ENCODE measurements around the gene RIC8B. TPM values are rescaled to one million over a fixed set of nuclear protein-coding genes. Genes with fewer than 3 reads are reported as not detected.

Gene RIC8B
- total RNA-seq, 1 donor: 5.6 TPM

DNA sequence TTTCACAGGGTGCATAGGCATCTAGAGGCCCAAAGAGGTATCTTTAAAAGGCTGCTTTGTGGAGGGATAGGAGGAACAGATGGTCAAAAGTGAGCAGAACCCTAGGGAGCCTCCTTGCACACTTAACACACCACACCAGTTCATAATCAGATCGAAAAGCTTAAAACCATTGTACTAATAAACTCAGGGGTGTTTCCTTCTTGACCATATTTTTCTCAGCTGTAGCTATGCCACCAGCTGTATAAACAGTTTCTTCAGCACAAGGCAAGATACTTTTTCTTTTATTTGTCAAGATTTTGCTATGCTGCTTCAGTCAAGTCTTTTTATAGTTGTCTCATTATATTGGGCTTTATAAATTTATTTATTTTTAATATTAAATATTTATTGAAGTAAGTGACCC is 88.7 kb downstream of the RIC8B start:
- Histone ChIP-seq H3K9me3 (ENCODE audit: low read depth, low read length) (no peaks in the 10 kb centered on the region), H3K4me3 (ENCODE audit: low read length) (no peak overlapping the region), H3K27me3 (ENCODE audit: insufficient read depth, low read length) (no peaks in the 10 kb centered on the region), H3K4me1 (ENCODE audit: insufficient read depth, low read length) (no peaks in the 10 kb centered on the region)

DNA sequence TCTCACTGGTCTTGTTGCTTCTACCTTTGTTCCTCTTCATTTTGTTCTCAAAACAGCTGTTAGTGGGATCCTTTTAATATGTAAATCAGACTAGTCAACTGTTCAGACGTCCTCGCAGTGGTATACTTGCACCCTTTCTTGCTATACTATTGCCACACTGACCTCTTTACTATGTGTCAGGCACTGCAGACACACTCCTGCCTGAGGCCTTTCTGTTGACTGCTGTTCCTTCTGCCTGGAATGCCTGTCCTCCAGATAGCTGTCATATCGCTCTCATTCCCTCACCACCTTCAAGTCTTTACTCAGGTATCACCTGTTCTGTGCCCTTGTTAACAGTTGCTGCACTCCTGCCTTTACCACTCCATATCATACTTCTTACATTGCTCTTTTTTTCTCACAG is 91.2 kb downstream of the RIC8B start:
- Histone ChIP-seq H3K4me3 (ENCODE audit: low read length) (no peak overlapping the region), H3K4me1 (ENCODE audit: insufficient read depth, low read length) (no peaks in the 10 kb centered on the region), H3K27me3 (ENCODE audit: insufficient read depth, low read length) (no peaks in the 10 kb centered on the region), H3K9me3 (ENCODE audit: low read depth, low read length) (no peaks in the 10 kb centered on the region)

DNA sequence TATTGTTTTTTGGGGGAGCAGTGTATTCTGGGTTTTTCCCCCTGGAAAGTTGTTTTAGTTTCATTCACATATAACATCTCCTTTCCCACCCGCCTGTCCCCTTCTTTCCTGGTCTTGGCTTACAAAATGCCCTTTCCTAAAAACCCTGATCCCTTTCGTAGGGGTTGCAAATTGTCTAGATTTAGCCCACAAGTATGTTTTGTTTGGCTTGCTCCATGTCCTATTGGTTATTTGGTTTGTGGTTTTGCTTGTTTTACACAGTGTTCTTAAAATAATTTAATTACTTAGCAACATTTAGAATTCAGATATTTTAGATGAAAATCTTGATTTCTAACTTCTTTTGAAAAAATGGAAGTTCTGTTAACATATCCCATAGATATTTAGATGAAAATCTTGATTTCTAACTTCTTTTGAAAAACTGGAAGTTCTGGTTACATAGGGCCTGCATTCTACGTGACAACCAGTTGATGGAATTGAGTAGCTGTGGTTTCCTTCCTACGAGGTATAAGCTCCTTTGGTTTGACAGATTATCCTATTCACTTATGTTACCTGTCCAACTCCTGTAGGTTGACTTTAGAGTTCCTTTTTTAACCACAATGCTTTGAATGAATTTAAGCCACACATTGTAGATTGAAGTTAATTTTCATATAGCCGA is 92.1 kb downstream of the RIC8B start:
- no peak overlapping the region for H3K4me3 ChIP-seq (ENCODE audit: low read length)
- H3K4me1 ChIP-seq (ENCODE audit: insufficient read depth, low read length): no peaks in the 10 kb centered on the region
- no peaks in the 10 kb centered on the region for H3K27me3 ChIP-seq (ENCODE audit: insufficient read depth, low read length)

DNA sequence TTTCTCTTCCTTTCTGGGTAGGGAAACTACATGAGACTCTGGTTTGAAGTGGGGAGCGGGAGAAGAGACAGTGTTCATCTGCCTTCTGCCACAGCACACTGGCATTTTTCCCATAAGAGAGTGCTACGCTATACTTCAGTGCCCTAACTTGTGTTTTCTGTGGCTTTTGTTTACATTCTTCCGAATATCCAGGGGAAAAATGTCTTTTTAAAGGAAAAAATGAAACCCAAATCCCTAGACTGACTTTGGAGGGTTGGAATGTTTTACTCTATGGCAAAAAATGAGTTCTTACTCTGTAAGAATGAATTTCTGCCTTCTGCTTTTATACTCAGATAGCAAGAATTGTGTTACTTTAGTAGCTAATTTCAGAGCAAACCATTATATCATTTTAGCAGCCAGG is 93.2 kb downstream of the RIC8B start:
- no peaks in the 10 kb centered on the region for H3K27me3 ChIP-seq (ENCODE audit: insufficient read depth, low read length)

More for the DNA sequence above, 92.1 kb downstream of the RIC8B start:
- no peaks in the 10 kb centered on the region for H3K9me3 ChIP-seq (ENCODE audit: low read depth, low read length)

DNA sequence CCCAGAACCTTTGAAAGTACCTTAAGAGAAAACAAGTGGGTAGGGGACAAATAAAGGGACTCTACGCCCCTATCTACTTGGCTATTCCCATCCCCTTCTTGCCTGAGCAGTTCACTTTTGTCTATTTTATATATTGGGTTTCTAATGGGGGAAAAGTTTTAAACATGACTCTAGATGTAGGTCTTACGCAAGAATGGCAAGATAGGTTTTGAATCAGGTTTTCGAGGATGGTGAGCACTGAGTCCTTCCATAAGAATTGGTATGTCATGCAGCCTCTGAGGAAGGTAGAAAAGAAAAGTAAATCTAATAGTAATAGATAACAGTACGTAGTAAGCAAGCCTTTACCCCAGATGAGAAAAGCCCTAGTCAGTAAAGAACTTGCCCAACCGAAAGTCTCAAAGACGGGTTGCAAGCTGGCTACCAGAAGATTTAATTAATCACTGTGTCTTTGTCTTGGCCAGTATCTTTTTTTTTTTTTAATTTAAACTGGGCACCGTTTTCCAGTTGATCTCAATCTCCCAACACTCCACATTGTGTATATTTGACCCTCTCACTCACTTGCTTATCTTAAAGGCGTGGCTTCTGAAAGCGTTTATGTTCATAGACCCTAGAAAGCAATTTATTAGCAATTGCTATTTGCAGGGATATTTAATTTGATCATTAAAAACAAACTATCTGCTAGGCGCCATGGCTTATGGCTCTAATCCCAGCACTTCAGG is 94.7 kb downstream of the RIC8B start:
- Histone ChIP-seq H3K27me3 (ENCODE audit: insufficient read depth, low read length) (no peaks in the 10 kb centered on the region), H3K4me3 (ENCODE audit: low read length) (no peak overlapping the region), H3K9me3 (ENCODE audit: low read depth, low read length) (no peaks in the 10 kb centered on the region), H3K4me1 (ENCODE audit: insufficient read depth, low read length) (no peaks in the 10 kb centered on the region)

More for the DNA sequence above, 93.2 kb downstream of the RIC8B start:
- no peak overlapping the region for H3K4me3 ChIP-seq (ENCODE audit: low read length)
- no peaks in the 10 kb centered on the region for H3K9me3 ChIP-seq (ENCODE audit: low read depth, low read length)
- no peaks in the 10 kb centered on the region for H3K4me1 ChIP-seq (ENCODE audit: insufficient read depth, low read length)

DNA sequence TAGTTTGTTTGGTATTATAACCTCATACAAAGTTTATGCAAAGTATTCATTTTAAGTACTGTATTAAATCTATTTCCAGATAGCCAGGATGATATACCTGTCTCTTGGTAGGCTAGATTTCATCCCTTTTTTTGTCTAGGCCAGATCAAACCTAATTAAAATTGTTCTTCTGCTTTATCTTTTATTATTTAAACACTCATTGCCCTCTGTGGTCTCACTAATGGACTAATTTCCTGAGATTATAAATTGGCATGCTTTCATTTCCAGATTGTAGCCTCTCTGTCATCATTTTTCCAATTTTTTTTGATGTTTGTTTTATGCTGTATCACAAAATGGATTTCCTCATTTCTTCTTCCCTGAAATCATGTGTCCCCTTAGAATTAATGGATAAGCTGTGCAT is 95.6 kb downstream of the RIC8B start:
- Histone ChIP-seq H3K4me3 (ENCODE audit: low read length) (no peak overlapping the region), H3K9me3 (ENCODE audit: low read depth, low read length) (no peaks in the 10 kb centered on the region), H3K27me3 (ENCODE audit: insufficient read depth, low read length) (no peaks in the 10 kb centered on the region), H3K4me1 (ENCODE audit: insufficient read depth, low read length) (no peaks in the 10 kb centered on the region)

DNA sequence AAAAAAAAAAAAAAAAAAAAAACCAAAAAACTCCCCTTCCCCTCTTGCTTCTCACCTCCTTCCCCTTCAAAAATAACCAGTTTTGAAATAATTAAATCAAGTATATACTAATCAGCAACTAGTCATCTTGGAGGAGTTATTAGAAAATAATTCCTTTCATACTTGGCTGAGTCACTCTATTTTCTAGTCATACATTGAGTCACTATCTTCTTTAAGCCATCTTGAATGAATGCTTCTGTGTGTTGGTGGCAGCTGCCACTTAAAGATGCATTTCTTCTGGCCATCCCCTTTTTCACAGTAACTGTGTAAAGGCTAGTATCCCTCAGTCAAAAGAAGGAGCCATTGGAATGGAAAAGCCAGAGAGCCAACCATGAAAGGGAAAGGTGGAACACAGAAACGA is 97.0 kb downstream of the RIC8B start:
- Histone ChIP-seq H3K27me3 (ENCODE audit: insufficient read depth, low read length) (no peaks in the 10 kb centered on the region), H3K4me3 (ENCODE audit: low read length) (no peak overlapping the region), H3K4me1 (ENCODE audit: insufficient read depth, low read length) (no peaks in the 10 kb centered on the region), H3K9me3 (ENCODE audit: low read depth, low read length) (no peaks in the 10 kb centered on the region)

DNA sequence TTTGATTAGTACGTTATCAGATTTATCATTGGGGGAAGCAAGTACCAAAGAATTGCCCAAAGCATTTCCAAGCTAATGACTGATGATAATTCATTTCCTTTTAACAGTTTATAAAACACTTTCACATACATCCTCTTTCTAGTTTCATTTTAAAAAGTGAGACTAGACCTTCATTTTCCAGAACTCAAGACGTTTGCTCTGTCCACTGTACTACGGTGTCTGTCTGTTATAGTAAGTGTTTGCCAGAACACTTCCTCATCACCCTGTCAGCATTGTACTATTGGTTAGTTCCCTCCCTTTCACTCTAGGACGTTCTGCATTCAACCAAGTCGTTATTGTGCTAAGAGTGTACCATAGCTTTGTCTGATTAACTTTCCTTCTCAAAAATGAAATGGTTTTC is 99.5 kb downstream of the RIC8B start:
- Histone ChIP-seq H3K9me3 (ENCODE audit: low read depth, low read length) (no peaks in the 10 kb centered on the region), H3K4me1 (ENCODE audit: insufficient read depth, low read length) (no peaks in the 10 kb centered on the region), H3K4me3 (ENCODE audit: low read length) (no peak overlapping the region), H3K27me3 (ENCODE audit: insufficient read depth, low read length) (no peaks in the 10 kb centered on the region)

DNA sequence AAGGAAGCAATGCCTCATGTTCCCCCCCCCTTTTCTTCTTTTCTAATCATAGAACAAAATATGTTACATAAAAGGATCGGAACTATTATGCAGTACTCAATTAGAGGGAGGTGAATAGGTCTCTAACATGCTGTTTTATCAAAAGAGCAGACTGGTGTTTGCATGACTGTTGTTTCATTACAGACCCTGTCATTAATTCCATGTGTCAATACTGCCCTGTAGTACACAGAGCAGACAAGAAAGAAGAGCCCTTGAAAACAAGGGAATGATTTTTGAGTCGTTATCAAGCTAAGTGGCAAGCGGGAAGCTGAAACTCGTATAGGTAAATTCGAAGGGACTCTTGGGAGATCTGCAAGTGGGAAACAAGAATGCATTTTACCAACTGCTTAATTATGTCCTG is 104.3 kb downstream of the RIC8B start:
- no peaks in the 10 kb centered on the region for H3K9me3 ChIP-seq (ENCODE audit: low read depth, low read length)
- H3K27me3 ChIP-seq (ENCODE audit: insufficient read depth, low read length): peaks cover 19% of the 10 kb centered on the region
- no peaks in the 10 kb centered on the region for H3K4me1 ChIP-seq (ENCODE audit: insufficient read depth, low read length)
- no peak overlapping the region for H3K4me3 ChIP-seq (ENCODE audit: low read length)

DNA sequence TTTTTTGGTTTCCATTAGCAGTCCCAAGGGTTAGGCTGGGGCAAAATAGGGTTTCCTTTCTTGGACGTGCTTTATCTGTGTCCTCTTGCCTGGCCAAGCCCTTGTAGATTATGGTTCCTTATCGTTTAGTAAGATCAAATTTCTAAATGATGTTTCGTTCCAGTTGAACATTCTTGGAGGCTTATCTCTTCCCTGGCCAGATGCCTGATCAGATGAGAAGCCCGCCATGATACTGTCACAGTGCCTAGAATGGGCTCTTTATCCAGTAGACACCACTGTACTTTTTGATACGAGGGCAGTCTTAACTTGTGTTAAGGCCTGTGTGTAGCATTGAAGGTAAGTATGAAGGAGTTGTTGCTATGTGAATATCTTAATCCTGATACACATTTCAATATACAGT is 105.1 kb downstream of the RIC8B start:
- Histone ChIP-seq H3K27me3 (ENCODE audit: insufficient read depth, low read length) (peaks cover 25% of the 10 kb centered on the region), H3K4me3 (ENCODE audit: low read length) (no peak overlapping the region), H3K4me1 (ENCODE audit: insufficient read depth, low read length) (no peaks in the 10 kb centered on the region), H3K9me3 (ENCODE audit: low read depth, low read length) (no peaks in the 10 kb centered on the region)

DNA sequence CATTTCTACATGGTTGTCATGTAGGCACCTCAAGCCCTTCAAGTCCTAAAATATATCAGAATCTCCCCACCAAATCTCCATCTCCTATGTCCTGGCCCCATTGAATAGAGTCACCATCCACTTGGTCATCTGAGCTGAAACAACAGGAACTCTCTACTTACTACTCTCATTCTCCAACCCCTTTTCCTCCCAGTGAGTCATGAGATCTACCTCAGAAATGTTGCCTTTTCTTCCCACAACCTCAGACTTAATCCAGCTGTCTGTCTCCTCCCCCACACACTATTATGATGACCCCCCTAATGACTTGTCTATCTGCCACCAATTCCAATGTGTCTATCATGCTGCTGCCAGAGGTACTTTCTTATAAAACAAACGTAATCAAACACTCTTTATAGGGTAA is 108.9 kb downstream of the RIC8B start:
- H3K4me3 ChIP-seq (ENCODE audit: low read length): no peak overlapping the region
- no peaks in the 10 kb centered on the region for H3K4me1 ChIP-seq (ENCODE audit: insufficient read depth, low read length)
- H3K9me3 ChIP-seq (ENCODE audit: low read depth, low read length): no peaks in the 10 kb centered on the region
- peaks cover 35% of the 10 kb centered on the region for H3K27me3 ChIP-seq (ENCODE audit: insufficient read depth, low read length)

DNA sequence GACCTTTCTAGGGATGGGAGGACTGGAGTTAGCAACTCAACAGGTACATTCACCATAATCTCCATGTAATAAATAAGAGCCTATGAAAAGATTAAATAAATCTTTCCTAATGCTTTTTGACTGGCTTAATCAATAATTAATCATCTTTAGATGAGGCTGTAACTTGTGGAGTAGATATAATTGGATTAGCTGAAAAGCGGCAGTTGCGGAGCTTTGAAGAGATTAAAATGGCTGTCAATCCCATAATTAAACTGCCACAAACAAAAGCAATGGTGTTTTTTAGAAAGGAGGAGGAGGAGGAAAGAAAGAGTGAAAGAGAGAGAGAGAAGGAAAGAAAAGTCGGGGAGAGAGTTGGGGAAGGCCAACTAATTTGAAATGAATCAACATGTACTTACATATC is 110.5 kb downstream of the RIC8B start:
- H3K27me3 ChIP-seq (ENCODE audit: insufficient read depth, low read length): peaks cover 47% of the 10 kb centered on the region
- no peak overlapping the region for H3K4me3 ChIP-seq (ENCODE audit: low read length)
- H3K9me3 ChIP-seq (ENCODE audit: low read depth, low read length): no peaks in the 10 kb centered on the region
- no peaks in the 10 kb centered on the region for H3K4me1 ChIP-seq (ENCODE audit: insufficient read depth, low read length)

DNA sequence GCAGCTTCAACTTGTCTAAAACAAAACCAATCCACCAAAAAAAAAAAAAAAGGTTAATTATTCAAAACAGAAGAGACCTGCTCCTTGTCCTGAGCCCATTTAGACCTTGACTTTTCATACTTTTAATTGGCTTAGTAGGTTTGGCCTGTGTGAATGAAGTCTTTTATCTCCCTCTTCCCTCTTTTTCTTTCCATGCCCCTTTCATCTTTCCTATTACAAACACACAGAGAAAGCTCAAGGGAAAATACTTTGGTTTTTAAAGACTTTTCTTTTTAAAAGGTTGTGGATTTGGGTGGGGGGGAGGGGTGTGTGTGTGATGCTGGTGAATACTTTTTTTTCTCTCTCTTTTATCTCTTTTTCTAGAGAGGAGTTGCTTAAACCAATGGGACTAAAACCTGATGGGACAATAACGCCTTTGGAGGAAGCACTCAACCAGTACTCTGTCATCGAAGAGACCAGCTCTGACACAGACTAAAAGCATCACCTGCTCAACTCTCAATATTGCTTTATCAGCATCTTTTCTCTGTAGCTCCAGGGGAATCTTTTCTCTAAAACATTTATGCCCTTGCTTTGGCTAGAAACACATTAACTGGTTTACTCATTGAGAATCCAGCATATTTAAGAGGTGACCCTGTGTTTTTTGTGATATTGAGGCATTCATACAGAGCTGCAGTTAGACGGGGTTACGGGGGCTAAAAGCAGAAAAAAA is 111.2 kb downstream of the RIC8B start:
- Histone ChIP-seq H3K27me3 (ENCODE audit: insufficient read depth, low read length) (peaks cover 54% of the 10 kb centered on the region), H3K9me3 (ENCODE audit: low read depth, low read length) (no peaks in the 10 kb centered on the region), H3K4me1 (ENCODE audit: insufficient read depth, low read length) (no peaks in the 10 kb centered on the region), H3K4me3 (ENCODE audit: low read length) (no peak overlapping the region)

DNA sequence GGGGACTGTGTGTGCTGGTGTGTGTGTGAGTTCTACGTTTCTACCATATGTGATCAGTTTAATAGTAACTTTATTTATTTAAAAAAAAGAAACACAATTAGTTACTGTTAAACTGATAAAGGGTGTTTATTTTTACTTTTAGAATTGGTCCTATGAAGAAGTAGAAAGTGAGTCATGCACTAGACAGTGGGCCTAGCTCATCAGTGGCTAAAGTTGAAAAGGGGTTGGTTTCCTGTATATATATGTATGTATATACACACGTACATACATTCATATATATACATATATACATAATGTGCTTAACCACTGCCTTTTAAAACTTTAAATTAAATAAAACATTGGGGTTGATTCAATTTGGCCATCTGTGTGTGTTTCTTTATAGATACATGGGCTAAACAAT is 112.5 kb downstream of the RIC8B start:
- peaks cover 57% of the 10 kb centered on the region for H3K27me3 ChIP-seq (ENCODE audit: insufficient read depth, low read length)
- no peaks in the 10 kb centered on the region for H3K4me1 ChIP-seq (ENCODE audit: insufficient read depth, low read length)
- H3K4me3 ChIP-seq (ENCODE audit: low read length): no peak overlapping the region
- no peaks in the 10 kb centered on the region for H3K9me3 ChIP-seq (ENCODE audit: low read depth, low read length)

DNA sequence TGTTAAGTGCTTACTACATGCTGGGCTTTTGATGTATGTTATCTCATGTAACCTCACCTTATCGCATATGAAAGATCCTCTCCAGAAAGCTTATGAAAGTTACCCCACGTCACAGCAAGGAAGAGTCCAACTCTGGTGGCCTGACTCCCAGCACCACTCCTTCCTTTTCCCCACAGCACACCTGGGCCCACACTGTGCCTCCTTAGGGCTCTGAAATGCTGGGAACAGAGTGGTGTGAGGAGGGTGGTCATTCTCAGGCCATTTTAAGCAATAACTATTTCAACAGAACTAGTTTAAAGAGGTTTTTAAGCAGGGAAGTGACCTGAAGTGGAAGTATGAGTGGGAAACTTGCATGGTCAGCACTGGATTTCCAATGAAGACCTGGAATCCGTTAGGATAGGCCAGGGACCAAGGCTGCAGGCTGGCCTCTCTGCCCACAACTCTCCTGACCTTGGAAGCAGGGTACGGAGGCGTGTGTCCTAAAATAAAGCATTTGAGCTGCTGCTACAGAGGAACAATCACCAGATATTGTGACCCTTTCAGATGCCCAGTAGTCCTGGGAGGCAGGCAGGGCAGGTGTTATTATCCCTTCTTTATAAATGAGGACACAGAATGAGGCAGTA is 114.0 kb downstream of the RIC8B start:
- H3K9me3 ChIP-seq (ENCODE audit: low read depth, low read length): no peaks in the 10 kb centered on the region
- H3K4me3 ChIP-seq (ENCODE audit: low read length): no peak overlapping the region
- peaks cover 65% of the 10 kb centered on the region for H3K27me3 ChIP-seq (ENCODE audit: insufficient read depth, low read length)
- H3K4me1 ChIP-seq (ENCODE audit: insufficient read depth, low read length): no peaks in the 10 kb centered on the region

Data from mononuclear cell (primary cell).